ENCODE results near the gene RNF34.

The RNF34 gene

GRCh38 chr12:121438905-121439304 lies 39.0 kb downstream of the RNF34 start:
- H3K36me3 Mint-ChIP-seq (ENCODE audit: low read depth) = peaks cover 81% of the 10 kb centered on the region
- peaks cover 16% of the 10 kb centered on the region for H3K9me3 Mint-ChIP-seq
- no peaks in the 10 kb centered on the region for H3K4me1 Mint-ChIP-seq
- no peak for TF ChIP-seq CTCF (IDR thresholded peaks at IDR 0.05; ENCODE audit: unreplicated experiment in 3 of 3)
- no peak overlapping the region for H3K27ac Mint-ChIP-seq
- no peak overlapping the region for H3K4me3 Mint-ChIP-seq
- H3K27me3 Mint-ChIP-seq (ENCODE audit: low read depth) = no peaks in the 10 kb centered on the region

- peaks cover 16% of the 10 kb centered on the region for H3K9me3 Mint-ChIP-seq
- H3K27ac Mint-ChIP-seq = no peak overlapping the region
- no peaks in the 10 kb centered on the region for H3K27me3 Mint-ChIP-seq (ENCODE audit: low read depth)
- H3K36me3 Mint-ChIP-seq (ENCODE audit: low read depth) = peaks cover 77% of the 10 kb centered on the region
- H3K4me3 Mint-ChIP-seq = no peak overlapping the region
- no peak for TF ChIP-seq CTCF (IDR thresholded peaks at IDR 0.05; ENCODE audit: unreplicated experiment in 3 of 3)
- no peaks in the 10 kb centered on the region for H3K4me1 Mint-ChIP-seq
These were observed 39.8 kb downstream of the RNF34 start for GRCh38 chr12:121439715-121440114.

- Mint-ChIP-seq H3K36me3 (ENCODE audit: low read depth) (peaks cover 75% of the 10 kb centered on the region), H3K4me3 (no peak overlapping the region), H3K27me3 (ENCODE audit: low read depth) (no peaks in the 10 kb centered on the region), H3K4me1 (no peaks in the 10 kb centered on the region), H3K9me3 (peaks cover 10% of the 10 kb centered on the region), H3K27ac (no peak overlapping the region)
- no peak for TF ChIP-seq CTCF (IDR thresholded peaks at IDR 0.05; ENCODE audit: unreplicated experiment in 3 of 3)
These were observed 40.9 kb downstream of the RNF34 start for GRCh38 chr12:121440768-121441167.

GRCh38 chr12:121441555-121441954 lies 41.6 kb downstream of the RNF34 start:
- H3K27me3 Mint-ChIP-seq (ENCODE audit: low read depth) = no peaks in the 10 kb centered on the region
- H3K27ac Mint-ChIP-seq = no peak overlapping the region
- H3K4me3 Mint-ChIP-seq = no peak overlapping the region
- peaks cover 67% of the 10 kb centered on the region for H3K36me3 Mint-ChIP-seq (ENCODE audit: low read depth)
- H3K4me1 Mint-ChIP-seq = no peaks in the 10 kb centered on the region
- no peak for TF ChIP-seq CTCF (IDR thresholded peaks at IDR 0.05; ENCODE audit: unreplicated experiment in 3 of 3)
- H3K9me3 Mint-ChIP-seq = peaks cover 6% of the 10 kb centered on the region

- Mint-ChIP-seq H3K36me3 (ENCODE audit: low read depth) (peaks cover 60% of the 10 kb centered on the region), H3K4me3 (no peak overlapping the region), H3K27me3 (ENCODE audit: low read depth) (no peaks in the 10 kb centered on the region), H3K9me3 (no peaks in the 10 kb centered on the region), H3K27ac (no peak overlapping the region), H3K4me1 (no peaks in the 10 kb centered on the region)
- no peak for TF ChIP-seq CTCF (IDR thresholded peaks at IDR 0.05; ENCODE audit: unreplicated experiment in 3 of 3)
These were observed 42.4 kb downstream of the RNF34 start for GRCh38 chr12:121442028-121442948.

Data from nephron (organoid).